Mesothelial cell of epicardium (in vitro differentiated cells): ENCODE measurements around the gene NMNAT1. TPM values are rescaled to one million over a fixed set of nuclear protein-coding genes. Genes with fewer than 3 reads are reported as not detected.
"Not testable (repeated sequence)": the region's sequence is repeated elsewhere in the genome, so short reads cannot be mapped to it uniquely, and the experiment has no call there.

Source experiments
- DNase-seq, 2 experiments: peaks; one replicate each; pipeline ENCODE4 v3.0.0; 2021; ENCODE audit warnings: low spot score in 2 of 2; ENCODE audit not compliant: unreplicated experiment in 2 of 2
- H3K27ac Mint-ChIP-seq: 2 replicates; pipeline ENCODE4 v1.8.0; 2021; ENCODE audit warnings: mixed read lengths
- H3K27me3 Mint-ChIP-seq: 2 replicates; pipeline ENCODE4 v1.8.0; 2021; ENCODE audit warnings: low read depth, mixed read lengths
- H3K36me3 Mint-ChIP-seq: 2 replicates; pipeline ENCODE4 v1.8.0; 2021; ENCODE audit warnings: mixed read lengths
- H3K4me1 Mint-ChIP-seq: 2 replicates; pipeline ENCODE4 v1.8.0; 2021; ENCODE audit warnings: mixed read lengths
- H3K4me3 Mint-ChIP-seq: 2 replicates; pipeline ENCODE4 v1.8.0; 2021; ENCODE audit warnings: mild to moderate bottlenecking, moderate library complexity, mixed read lengths
- H3K9me3 Mint-ChIP-seq: 2 replicates; pipeline ENCODE4 v1.8.0; 2021; ENCODE audit warnings: mixed read lengths
- CTCF ChIP-seq: fragments of 200-600 bp; sonication (generic); IDR thresholded peaks from one replicate; pipeline ENCODE4 v1.5.0; 2021; ENCODE audit warnings: antibody characterized with exemption; ENCODE audit not compliant: unreplicated experiment
- total RNA-seq: library from RNA; stranded (reverse); gene quantifications from 3 replicates; pipeline ENCODE4 v1.2.1, GENCODE V29; 2021

NMNAT1 gene
- total RNA-seq, 1 donor from 2014 or later = 11.3 TPM

GRCh38 chr1:9914610-9914937, 28.7 kb upstream of the NMNAT1 start:
- Mint-ChIP-seq H3K36me3 (no peaks in the 10 kb centered on the region), H3K4me3 (no peak overlapping the region), H3K4me1 (peaks cover 13% of the 10 kb centered on the region), H3K27ac (no peak overlapping the region), H3K9me3 (no peaks in the 10 kb centered on the region), H3K27me3 (no peaks in the 10 kb centered on the region)
- no peak for DNase-seq
- no peak for TF ChIP-seq CTCF

DNA sequence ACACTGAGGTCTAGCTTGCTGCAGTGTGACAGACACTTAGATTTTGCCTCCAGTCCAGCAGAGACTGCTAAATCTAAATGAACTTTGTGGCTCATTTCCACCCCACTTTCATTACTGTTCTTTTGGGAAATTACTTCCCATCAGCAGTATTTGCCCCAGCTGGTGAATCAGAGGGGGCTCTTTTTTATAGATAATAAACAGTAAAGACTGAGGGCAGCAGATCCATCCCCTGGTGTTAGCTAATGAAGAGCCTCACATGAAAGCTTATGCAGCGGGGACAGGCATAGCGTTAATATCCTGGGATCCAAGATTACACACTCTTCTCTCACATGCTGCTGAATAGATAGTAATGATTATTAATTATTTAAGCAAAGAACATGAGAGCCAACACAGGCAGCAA, 26.8 kb upstream of the NMNAT1 start:
- H3K4me1 Mint-ChIP-seq = peaks cover 4% of the 10 kb centered on the region
- no peaks in the 10 kb centered on the region for H3K9me3 Mint-ChIP-seq
- H3K27ac Mint-ChIP-seq = no peak overlapping the region
- no peaks in the 10 kb centered on the region for H3K27me3 Mint-ChIP-seq
- H3K36me3 Mint-ChIP-seq = no peaks in the 10 kb centered on the region
- TF ChIP-seq CTCF = no peak
- no peak for DNase-seq
- H3K4me3 Mint-ChIP-seq = no peak overlapping the region

DNA sequence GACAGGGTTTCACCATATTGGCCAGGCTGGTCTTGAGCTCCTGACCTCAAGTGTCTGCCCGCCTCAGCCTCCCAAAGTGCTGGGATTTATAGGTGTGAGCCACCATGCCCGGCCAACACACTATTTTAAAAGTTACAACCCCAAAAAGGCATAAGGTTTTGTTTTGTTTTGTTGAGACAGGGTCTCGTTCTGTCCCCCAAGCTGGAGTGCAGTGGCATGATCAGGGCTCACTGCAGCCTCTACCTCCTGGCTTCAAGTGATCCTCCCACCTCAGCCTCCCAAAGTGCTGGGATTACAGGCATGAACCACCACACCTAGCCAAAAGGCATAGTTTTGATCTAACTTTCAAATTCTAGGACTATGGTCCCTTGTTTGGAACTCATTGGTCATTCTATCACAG, 25.8 kb upstream of the NMNAT1 start:
- H3K27me3 Mint-ChIP-seq, H3K4me1 Mint-ChIP-seq, DNase-seq, H3K4me3 Mint-ChIP-seq, H3K27ac Mint-ChIP-seq, H3K36me3 Mint-ChIP-seq, H3K9me3 Mint-ChIP-seq: not testable (repeated sequence)

GRCh38 chr1:9917901-9918300, 25.4 kb upstream of the NMNAT1 start:
- Mint-ChIP-seq H3K36me3 (no peaks in the 10 kb centered on the region), H3K27ac (no peak overlapping the region), H3K9me3 (no peaks in the 10 kb centered on the region), H3K4me1 (no peaks in the 10 kb centered on the region), H3K4me3 (no peak overlapping the region), H3K27me3 (no peaks in the 10 kb centered on the region)
- no peak for DNase-seq
- no peak for TF ChIP-seq CTCF

DNA sequence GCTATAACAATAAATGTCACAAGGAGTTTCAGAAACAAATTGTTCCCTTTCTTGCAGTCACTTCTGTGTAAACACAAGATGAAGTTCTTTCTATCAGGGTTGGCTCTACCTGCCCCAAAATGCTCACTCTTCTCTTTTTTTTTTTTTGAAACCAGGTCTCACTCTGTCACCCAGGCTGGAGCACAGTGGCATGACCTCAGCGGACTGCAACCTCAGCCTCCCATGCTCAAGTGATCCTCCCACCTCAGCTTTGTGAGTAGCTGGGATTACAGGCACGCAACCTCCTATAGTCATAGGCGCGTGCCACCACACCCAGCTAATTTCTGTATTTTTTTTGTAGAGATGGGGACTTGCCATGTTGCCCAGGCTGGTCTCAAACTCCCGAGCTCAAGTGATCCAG, 22.7 kb upstream of the NMNAT1 start:
- Mint-ChIP-seq H3K9me3 (no peaks in the 10 kb centered on the region), H3K4me3 (no peak overlapping the region), H3K27me3 (no peaks in the 10 kb centered on the region), H3K4me1 (no peaks in the 10 kb centered on the region), H3K27ac (no peak overlapping the region), H3K36me3 (peaks cover 2% of the 10 kb centered on the region)
- DNase-seq = no peak
- no peak for TF ChIP-seq CTCF

GRCh38 chr1:9922342-9922741, 20.9 kb upstream of the NMNAT1 start:
- peaks cover 2% of the 10 kb centered on the region for H3K36me3 Mint-ChIP-seq
- H3K27ac Mint-ChIP-seq = no peak overlapping the region
- H3K4me3 Mint-ChIP-seq = no peak overlapping the region
- H3K9me3 Mint-ChIP-seq = no peaks in the 10 kb centered on the region
- no peak for DNase-seq
- H3K27me3 Mint-ChIP-seq = no peaks in the 10 kb centered on the region
- TF ChIP-seq CTCF = no peak
- peaks cover 4% of the 10 kb centered on the region for H3K4me1 Mint-ChIP-seq
